K562 (cell line): ENCODE data around the gene KLHL6. TPM values are rescaled to one million over a fixed set of nuclear protein-coding genes. Genes with fewer than 3 reads are reported as not detected.
A peak's percentile ranks its signal among the peaks of the same experiment; 100 is the strongest.

ENCODE experiments used
- ATF1 ChIP-seq, 2 experiments: fragments of 450-650 bp in 1 of 2; IDR thresholded peaks; 2 replicates each; pipeline ENCODE4 v1.6.1; 2016; ENCODE audit warnings: missing compliant biosample characterization in 1 of 2, missing genetic modification characterization in 1 of 2
- C11orf30 ChIP-seq: fragments of 450-650 bp; IDR thresholded peaks from 2 replicates; pipeline ENCODE4 v1.6.1; 2016; ENCODE audit warnings: low read depth, mild to moderate bottlenecking
- CREB1 ChIP-seq, 2 experiments: sonication (generic) in 1 of 2; formaldehyde crosslinking in 1 of 2; IDR thresholded peaks; 2 replicates each; pipeline versions ENCODE4 v1.6.1 to v1.8.0; 2012 to 2022; ENCODE audit warnings: inconsistent platforms in 1 of 2, mild to moderate bottlenecking in 1 of 2, missing genetic modification reagents in 1 of 2, moderate library complexity in 1 of 2
- CTCF ChIP-seq, 3 experiments: IDR thresholded peaks in 2 of 3; conservative IDR thresholded peaks in 1 of 3; 2 replicates each; pipeline ENCODE4 v1.5.1; 2011 to 2012; ENCODE audit warnings: low read length in 3 of 3, mild to moderate bottlenecking in 3 of 3, control low read depth in 2 of 3, improper control_type of control experiment in 1 of 3, inconsistent platforms in 1 of 3, low read depth in 1 of 3, mixed read lengths in 1 of 3, moderate library complexity in 1 of 3; ENCODE audit not compliant: insufficient read depth in 2 of 3
- E2F6 ChIP-seq, 2 experiments: IDR thresholded peaks; 2 replicates each; pipeline ENCODE4 v1.6.1; 2011; ENCODE audit warnings: borderline replicate concordance in 1 of 2, control low read depth in 1 of 2, low read depth in 1 of 2, low read length in 1 of 2, mild to moderate bottlenecking in 1 of 2, mixed read lengths in 1 of 2, moderate library complexity in 1 of 2; ENCODE audit not compliant: insufficient read depth in 1 of 2, insufficient read length in 1 of 2, poor library complexity in 1 of 2, severe bottlenecking in 1 of 2; ENCODE audit errors: extremely low read depth in 1 of 2
- ETV5 ChIP-seq: sonication (generic); formaldehyde crosslinking; IDR thresholded peaks from 2 replicates; pipeline ENCODE4 v1.4.0; 2020; ENCODE audit warnings: low read depth, mild to moderate bottlenecking, missing genetic modification reagents
- GATA2 ChIP-seq: sonication (generic); formaldehyde crosslinking; IDR thresholded peaks from 2 replicates; pipeline ENCODE4 v1.4.0; 2020; ENCODE audit warnings: mild to moderate bottlenecking, missing genetic modification reagents
- ID3 ChIP-seq, 2 experiments: fragments of 250-450 bp in 1 of 2; fragments of 450-650 bp in 1 of 2; sonication (Bioruptor Pico) in 1 of 2; IDR thresholded peaks; 2 replicates each; pipeline versions ENCODE4 v1.6.1 to v1.8.0; 2016 to 2021; ENCODE audit warnings: mild to moderate bottlenecking in 2 of 2, moderate library complexity in 2 of 2, missing compliant biosample characterization in 1 of 2, missing genetic modification characterization in 1 of 2
- KLF13 ChIP-seq: fragments of 450-650 bp; IDR thresholded peaks from 2 replicates; pipeline ENCODE4 v1.6.1; 2016; ENCODE audit warnings: missing genetic modification characterization, low read depth, mild to moderate bottlenecking, missing compliant biosample characterization, moderate library complexity, borderline replicate concordance
- MYBL2 ChIP-seq, 2 experiments: fragments of 450-650 bp in 1 of 2; sonication (generic) in 1 of 2; formaldehyde crosslinking in 1 of 2; IDR thresholded peaks; 2 replicates each; pipeline versions ENCODE4 v1.6.1 to v1.8.1; 2017 to 2022; ENCODE audit warnings: borderline replicate concordance in 1 of 2, inconsistent platforms in 1 of 2, low read depth in 1 of 2, mild to moderate bottlenecking in 1 of 2, missing genetic modification reagents in 1 of 2, moderate library complexity in 1 of 2
- POLR2AphosphoS5 ChIP-seq: IDR thresholded peaks from 2 replicates; pipeline ENCODE4 v1.6.1; 2011; ENCODE audit warnings: mild to moderate bottlenecking, low read depth, low read length, moderate library complexity; ENCODE audit not compliant: control insufficient read depth, insufficient read depth
- POLR2G ChIP-seq: fragments of 200-400 bp; formaldehyde crosslinking; IDR thresholded peaks from 2 replicates; pipeline ENCODE4 v1.6.1; 2017; ENCODE audit warnings: low read depth, mild to moderate bottlenecking, antibody characterized with exemption, low read length, moderate library complexity
- RFX1 ChIP-seq: fragments of 450-650 bp; IDR thresholded peaks from 2 replicates; pipeline ENCODE4 v1.6.1; 2016; ENCODE audit warnings: mild to moderate bottlenecking, moderate library complexity
- RNF2 ChIP-seq: sonication (generic); IDR thresholded peaks from 2 replicates; pipeline ENCODE4 v1.6.1; 2016
- SMARCA4 ChIP-seq: fragments of 450-650 bp; IDR thresholded peaks from 2 replicates; pipeline ENCODE4 v1.6.1; 2016
- SMARCA5 ChIP-seq: fragments of 450-650 bp; IDR thresholded peaks from 2 replicates; pipeline ENCODE4 v1.6.1; 2016
- SMARCC2 ChIP-seq: fragments of 450-650 bp; IDR thresholded peaks from 2 replicates; pipeline ENCODE4 v1.6.1; 2017; ENCODE audit warnings: antibody characterized with exemption, moderate library complexity, mild to moderate bottlenecking, low read depth
- SREBF1 ChIP-seq: fragments of 150-350 bp; IDR thresholded peaks from 2 replicates; pipeline ENCODE4 v1.6.1; 2014; ENCODE audit warnings: antibody characterized with exemption, low read depth, low read length, borderline replicate concordance
- TOE1 ChIP-seq, 2 experiments: fragments of 450-650 bp in 1 of 2; sonication (generic) in 1 of 2; formaldehyde crosslinking in 1 of 2; IDR thresholded peaks; 2 replicates each; pipeline versions ENCODE4 v1.7.1 to v1.8.0; 2016 to 2022; ENCODE audit warnings: borderline replicate concordance in 2 of 2, mild to moderate bottlenecking in 2 of 2, antibody characterized with exemption in 1 of 2, inconsistent platforms in 1 of 2, low read depth in 1 of 2, missing genetic modification reagents in 1 of 2, moderate library complexity in 1 of 2
- TRIM28 ChIP-seq: fragments of 450-650 bp; IDR thresholded peaks from 2 replicates; pipeline ENCODE4 v1.6.1; 2017
- ZNF436 ChIP-seq: fragments of 250-450, 450-650 bp; sonication (Bioruptor Pico); formaldehyde crosslinking; IDR thresholded peaks from 2 replicates; pipeline ENCODE4 v1.7.0; 2020; ENCODE audit warnings: mild to moderate bottlenecking
- ZNF561 ChIP-seq: fragments of 450-650 bp; formaldehyde crosslinking; conservative IDR thresholded peaks from 2 replicates; pipeline ENCODE4 v1.4.0; 2020; ENCODE audit warnings: mild to moderate bottlenecking, moderate library complexity
- polyA plus RNA-seq, 8 experiments: library from polyadenylated mRNA; depleted of rRNA in 4 of 8; stranded (reverse) in 5 of 8; unstranded in 3 of 8; fragments of >200 nt; fragmentation: Nextera tagmentation in 2 of 8; fragmentation: Illumina TruSeq in 1 of 8; extraction: Ambion mirVana in 2 of 8; extraction: Trizol in 1 of 8; gene quantifications; 2 replicates each; pipeline versions ENCODE4 v1.2.1 to v1.2.3, GENCODE V29; 2011 to 2014; ENCODE audit warnings: inconsistent platforms in 1 of 8, missing spikeins in 1 of 8
- total RNA-seq, 7 experiments: library from RNA; depleted of rRNA in 6 of 7; stranded (reverse); fragments of >200 nt in 6 of 7; fragmentation: Illumina TruSeq in 2 of 7; extraction: Trizol in 2 of 7; gene quantifications; 2 replicates each; pipeline versions ENCODE4 v1.2.1 to v1.2.3, GENCODE V29; 2011 to 2021; ENCODE audit warnings: low replicate concordance in 1 of 7

Gene KLHL6
- total and polyA plus RNA-seq, 9 of the 15 experiments (the other 6 are each of a cell fraction or from before 2014, with no cell fraction given) = 0.18 to 2.1 (median 1.4) TPM

- TF ChIP-seq E2F6 (IDR thresholded peaks at IDR 0.05; ENCODE audit: borderline replicate concordance in 1 of 2, extremely low read depth in 1 of 2, insufficient read depth in 1 of 2, insufficient read length in 1 of 2, low read depth in 1 of 2, low read length in 1 of 2, poor library complexity in 1 of 2, severe bottlenecking in 1 of 2) = peak; percentile 7 to 31
- TF ChIP-seq SMARCA4 = peak; percentile 65
- TF ChIP-seq ZNF436 (CRISPR knock-in tag) = no peak
- no peak for TF ChIP-seq ZNF561
- TF ChIP-seq C11orf30 = peak; percentile 67
- no peak for TF ChIP-seq ID3 (CRISPR knock-in tag; IDR thresholded peaks at IDR 0.05)
- TF ChIP-seq ID3 (tag; IDR thresholded peaks at IDR 0.05) = peak; percentile 51; the same call in 1 of the 2 replicates
- peak; percentile 84; the same call in 1 of the 2 replicates for TF ChIP-seq TOE1 (IDR thresholded peaks at IDR 0.05; ENCODE audit: borderline replicate concordance)
- no peak for TF ChIP-seq TOE1 (CRISPR knock-in tag; IDR thresholded peaks at IDR 0.05; ENCODE audit: borderline replicate concordance, low read depth)
- peak in 1 of 3 experiments; percentile 1; a peak in 2 of 6 replicates for TF ChIP-seq CTCF (IDR thresholded peaks at IDR 0.05 in 2 of 3, conservative IDR thresholded peaks at IDR 0.05 in 1 of 3; ENCODE audit: insufficient read depth in 2 of 3, low read depth in 1 of 3, low read length in 3 of 3)
- peak; percentile 72 for TF ChIP-seq ETV5 (CRISPR knock-in tag)
- TF ChIP-seq SMARCC2 = peak; percentile 72
- peak; percentile 52 for TF ChIP-seq CREB1 (IDR thresholded peaks at IDR 0.05)
- peak; percentile 61 for TF ChIP-seq CREB1 (CRISPR knock-in tag; IDR thresholded peaks at IDR 0.05)
- TF ChIP-seq GATA2 = peak; percentile 39; the same call in 1 of the 2 replicates
- peak; percentile 77; the same call in 1 of the 2 replicates for TF ChIP-seq RNF2
- TF ChIP-seq MYBL2 (IDR thresholded peaks at IDR 0.05; ENCODE audit: low read depth) = peak; percentile 75
- no peak for TF ChIP-seq MYBL2 (CRISPR knock-in tag; IDR thresholded peaks at IDR 0.05; ENCODE audit: borderline replicate concordance)
- no peak for TF ChIP-seq ATF1 (CRISPR knock-in tag; IDR thresholded peaks at IDR 0.05)
- TF ChIP-seq ATF1 (tag; IDR thresholded peaks at IDR 0.05) = peak; percentile 90
- TF ChIP-seq KLF13 (tag) = 0 out of 2 replicates have a peak, but pooled peaks have one; percentile 23
- no peak for TF ChIP-seq SREBF1
- peak; percentile 83 for TF ChIP-seq RFX1
- 0 out of 2 replicates have a peak, but pooled peaks have one; percentile 30 for TF ChIP-seq SMARCA5
- TF ChIP-seq POLR2G = peak; percentile 100
- TF ChIP-seq TRIM28 = peak; percentile 76; the same call in 1 of the 2 replicates
- TF ChIP-seq POLR2AphosphoS5 = peak; percentile 83
Observed at GRCh38 chr3:183447206-183448001, 108.1 kb downstream of the KLHL6 start (continued).
